ENCODE results near the gene TEX10. TPM values are rescaled to one million over a fixed set of nuclear protein-coding genes. Genes with fewer than 3 reads are reported as not detected.

TEX10 gene
- total RNA-seq, 4 donors from 2014 or later, result 16.0 to 20.5 (median 18.4) TPM

- peaks cover 0 to 45% of the 10 kb centered on the region in 2 donors for H3K36me3 ChIP-seq
- TF ChIP-seq CTCF (IDR thresholded peaks at IDR 0.05 in 4 of 5, conservative IDR thresholded peaks at IDR 0.05 in 1 of 5), result no peak
- no peak for TF ChIP-seq POLR2A (IDR thresholded peaks at IDR 0.05)
- in situ Hi-C loops (cut with MboI; ENCODE audit: low sequenced_read_pairs in 4 of 4), result no loop called here
- DNase-seq, result no peak
- no peak overlapping the region for H3K4me3 ChIP-seq
- ATAC-seq, result no peak
- H3K4me1 ChIP-seq, result no peaks in the 10 kb centered on the region
- intact Hi-C loops (cut with DNase I; ENCODE audit: low total_unique reads), result no loop called here
- H3K9me3 ChIP-seq, result no peaks in the 10 kb centered on the region
- no peak overlapping the region for H3K27ac ChIP-seq
- no peaks in the 10 kb centered on the region for H3K27me3 ChIP-seq
These were observed 54.4 kb downstream of the TEX10 start for GRCh38 chr9:100298378-100298777.

- ATAC-seq, result no peak
- Histone ChIP-seq H3K27me3 (no peaks in the 10 kb centered on the region), H3K9me3 (no peaks in the 10 kb centered on the region), H3K4me3 (no peak overlapping the region), H3K4me1 (no peaks in the 10 kb centered on the region), H3K36me3 (peaks cover 0 to 47% of the 10 kb centered on the region in 2 donors), H3K27ac (no peak overlapping the region)
- in situ Hi-C loops (cut with MboI; ENCODE audit: low sequenced_read_pairs in 4 of 4), result no loop called here
- no peak for DNase-seq
- TF ChIP-seq POLR2A (IDR thresholded peaks at IDR 0.05) (no peak), CTCF (IDR thresholded peaks at IDR 0.05 in 4 of 5, conservative IDR thresholded peaks at IDR 0.05 in 1 of 5) (no peak)
- intact Hi-C loops (cut with DNase I; ENCODE audit: low total_unique reads), result no loop called here
These were observed 56.3 kb downstream of the TEX10 start for GRCh38 chr9:100296407-100296806.

GRCh38 chr9:100295240-100295639, 57.5 kb downstream of the TEX10 start:
- Histone ChIP-seq H3K4me3 (no peak overlapping the region), H3K4me1 (no peaks in the 10 kb centered on the region), H3K9me3 (no peaks in the 10 kb centered on the region), H3K36me3 (peaks cover 0 to 51% of the 10 kb centered on the region in 2 donors), H3K27ac (no peak overlapping the region), H3K27me3 (no peaks in the 10 kb centered on the region)
- no peak for TF ChIP-seq CTCF (IDR thresholded peaks at IDR 0.05 in 4 of 5, conservative IDR thresholded peaks at IDR 0.05 in 1 of 5)
- TF ChIP-seq POLR2A (IDR thresholded peaks at IDR 0.05), result no peak
- in situ Hi-C loops (cut with MboI; ENCODE audit: low sequenced_read_pairs in 4 of 4) (no loop called here), intact Hi-C loops (cut with DNase I; ENCODE audit: low total_unique reads) (no loop called here)
- DNase-seq (no peak), ATAC-seq (no peak)

- no peaks in the 10 kb centered on the region for H3K9me3 ChIP-seq
- intact Hi-C loops (cut with DNase I; ENCODE audit: low total_unique reads), result no loop called here
- DNase-seq (no peak), ATAC-seq (no peak)
- H3K4me3 ChIP-seq, result no peak overlapping the region
- H3K36me3 ChIP-seq, result peaks cover 0 to 53% of the 10 kb centered on the region in 2 donors
- in situ Hi-C loops (cut with MboI; ENCODE audit: low sequenced_read_pairs in 4 of 4), result no loop called here
- no peak overlapping the region for H3K27ac ChIP-seq
- no peaks in the 10 kb centered on the region for H3K4me1 ChIP-seq
- H3K27me3 ChIP-seq, result no peaks in the 10 kb centered on the region
- TF ChIP-seq POLR2A (IDR thresholded peaks at IDR 0.05) (no peak), CTCF (IDR thresholded peaks at IDR 0.05 in 4 of 5, conservative IDR thresholded peaks at IDR 0.05 in 1 of 5) (no peak)
These were observed 57.9 kb downstream of the TEX10 start for GRCh38 chr9:100294806-100295205.

- no peak for ATAC-seq
- Histone ChIP-seq H3K27ac (no peak overlapping the region), H3K4me1 (no peaks in the 10 kb centered on the region), H3K36me3 (peaks cover 0 to 53% of the 10 kb centered on the region in 2 donors), H3K27me3 (no peaks in the 10 kb centered on the region), H3K4me3 (no peak overlapping the region), H3K9me3 (no peaks in the 10 kb centered on the region)
- DNase-seq, result no peak
- intact Hi-C loops (cut with DNase I; ENCODE audit: low total_unique reads), result no loop called here
- no peak for TF ChIP-seq POLR2A (IDR thresholded peaks at IDR 0.05)
- no peak for TF ChIP-seq CTCF (IDR thresholded peaks at IDR 0.05 in 4 of 5, conservative IDR thresholded peaks at IDR 0.05 in 1 of 5)
- in situ Hi-C loops (cut with MboI; ENCODE audit: low sequenced_read_pairs in 4 of 4), result no loop called here
These were observed 58.4 kb downstream of the TEX10 start for GRCh38 chr9:100294341-100294740.

Data from gastrocnemius medialis (tissue), 4 donors.